H1 (cell line): Measurements from ENCODE around the gene FARS2. TPM values are rescaled to one million over a fixed set of nuclear protein-coding genes. Genes with fewer than 3 reads are reported as not detected.

Source experiments
- CTCF ChIA-PET: fragments of 300-600 bp; sonication (Branson Sonifier 250); formaldehyde crosslinking; loops from one replicate; lab custom pipeline; 2021; ENCODE audit not compliant: partially characterized antibody; lab: Charles Lee
- POLR2A ChIA-PET: fragments of 300-600 bp; sonication (Branson Sonifier 250); formaldehyde crosslinking; loops from one replicate; lab custom pipeline; 2021; ENCODE audit warnings: inconsistent platforms; ENCODE audit not compliant: partially characterized antibody; lab: Charles Lee
- DNase-seq, 2 experiments: peaks; one replicate each; pipeline versions ENCODE4 v3.0.0 to v3.0.0-alpha.2; 2010 to 2022; ENCODE audit warnings: low spot score in 2 of 2, low read depth in 1 of 2, mixed read lengths in 1 of 2
- FAIRE-seq: peaks from 2 replicates; lab custom pipeline; 2011; peaks lifted over from hg19 to GRCh38; lab: Jason Lieb, UNC
- H2AFZ ChIP-seq: 2 replicates; pipeline ENCODE4 v1.8.1; 2012; ENCODE audit warnings: low read length, inconsistent platforms
- H2AK5ac ChIP-seq: 2 replicates; pipeline ENCODE4 v1.6.1; 2013; ENCODE audit warnings: low read depth, low read length
- H2BK120ac ChIP-seq: replicated peaks from 2 replicates; pipeline ENCODE3; 2013; ENCODE audit warnings: low read depth, low read length, inconsistent platforms
- H2BK12ac ChIP-seq: 2 replicates; pipeline ENCODE4 v1.6.1; 2013; ENCODE audit warnings: low read depth, low read length
- H2BK15ac ChIP-seq: 2 replicates; pipeline ENCODE4 v1.6.1; 2013; ENCODE audit warnings: low read length
- H2BK20ac ChIP-seq: 2 replicates; pipeline ENCODE4 v1.6.1; 2013; ENCODE audit warnings: low read length
- H2BK5ac ChIP-seq: 2 replicates; pipeline ENCODE4 v1.6.1; 2013; ENCODE audit warnings: low read depth, low read length
- H3K14ac ChIP-seq: 2 replicates; pipeline ENCODE4 v1.6.1; 2013; ENCODE audit warnings: inconsistent platforms; ENCODE audit not compliant: insufficient read length
- H3K18ac ChIP-seq: 2 replicates; pipeline ENCODE4 v1.6.1; 2013; ENCODE audit warnings: low read length; ENCODE audit errors: extremely low read depth
- H3K23ac ChIP-seq: 2 replicates; pipeline ENCODE4 v1.6.1; 2013; ENCODE audit warnings: inconsistent platforms; ENCODE audit not compliant: insufficient read length
- H3K23me2 ChIP-seq: 2 replicates; pipeline ENCODE4 v1.6.1; 2013; ENCODE audit warnings: low read depth, low read length
- H3K27ac ChIP-seq: 2 replicates; pipeline ENCODE4 v1.6.1; 2011; ENCODE audit warnings: low read depth, low read length, inconsistent platforms
- H3K27me3 ChIP-seq, 4 experiments: replicated peaks in 1 of 4; 1 replicate in 1 of 4; 2 replicates in 3 of 4; pipeline versions ENCODE4 v1.6.1 to v1.8.1; 2011 to 2013; ENCODE audit warnings: low read length in 3 of 4, mild to moderate bottlenecking in 3 of 4, inconsistent platforms in 2 of 4, mixed read lengths in 2 of 4, moderate library complexity in 1 of 4; ENCODE audit not compliant: control insufficient read depth in 3 of 4, insufficient read depth in 3 of 4; ENCODE audit errors: extremely low read depth in 1 of 4
- H3K36me3 ChIP-seq, 4 experiments: 2 replicates each; pipeline versions ENCODE4 v1.6.1 to v1.8.1; 2011 to 2013; ENCODE audit warnings: mild to moderate bottlenecking in 4 of 4, low read length in 3 of 4, moderate library complexity in 2 of 4, control low read depth in 1 of 4, inconsistent platforms in 1 of 4; ENCODE audit not compliant: insufficient read depth in 4 of 4, control insufficient read depth in 2 of 4
- H3K4ac ChIP-seq: replicated peaks from 2 replicates; pipeline ENCODE3; 2013; ENCODE audit warnings: low read length, low read depth, mixed read lengths, inconsistent platforms; ENCODE audit not compliant: insufficient read length
- H3K4me1 ChIP-seq, 4 experiments: replicated peaks in 1 of 4; 1 replicate in 1 of 4; 2 replicates in 3 of 4; pipeline versions ENCODE4 v1.6.1 to v1.8.1; 2011 to 2013; ENCODE audit warnings: low read length in 3 of 4, inconsistent platforms in 2 of 4, mixed read lengths in 1 of 4; ENCODE audit not compliant: insufficient read depth in 4 of 4, control insufficient read depth in 3 of 4
- H3K4me2 ChIP-seq, 2 experiments: 2 replicates each; pipeline versions ENCODE4 v1.6.1 to v1.8.1; 2011 to 2013; ENCODE audit warnings: low read depth in 2 of 2, low read length in 2 of 2, control low read depth in 1 of 2, inconsistent platforms in 1 of 2, mild to moderate bottlenecking in 1 of 2; ENCODE audit not compliant: insufficient read depth in 1 of 2
- H3K4me3 ChIP-seq, 4 experiments: fragments of 200-600, 300-600 bp in 1 of 4; sonication (generic), shearing (Covaris generic), sonication (Bioruptor Twin) in 1 of 4; 2 replicates each; pipeline versions ENCODE4 v1.5.1 to v1.8.1; 2011 to 2016; ENCODE audit warnings: low read length in 4 of 4, low read depth in 3 of 4, control low read depth in 2 of 4, inconsistent platforms in 2 of 4, mild to moderate bottlenecking in 2 of 4, mixed read lengths in 1 of 4, moderate library complexity in 1 of 4; ENCODE audit not compliant: insufficient read depth in 2 of 4; ENCODE audit errors: extremely low read depth in 1 of 4
- H3K56ac ChIP-seq: replicated peaks from 2 replicates; pipeline ENCODE3; 2013; ENCODE audit warnings: low read depth, mild to moderate bottlenecking, mixed read lengths, low read length, inconsistent platforms; ENCODE audit not compliant: insufficient read length
- H3K79me1 ChIP-seq: 2 replicates; pipeline ENCODE4 v1.6.1; 2013; ENCODE audit warnings: low read depth, low read length, control low read depth
- H3K79me2 ChIP-seq, 2 experiments: 2 replicates each; pipeline versions ENCODE4 v1.6.1 to v1.8.1; 2012 to 2013; ENCODE audit warnings: low read length in 2 of 2, mild to moderate bottlenecking in 2 of 2, inconsistent platforms in 1 of 2; ENCODE audit not compliant: insufficient read depth in 2 of 2, control insufficient read depth in 1 of 2
- H3K9ac ChIP-seq, 4 experiments: replicated peaks in 1 of 4; 1 replicate in 1 of 4; 2 replicates in 3 of 4; pipeline versions ENCODE4 v1.6.1 to v1.8.1; 2011 to 2013; ENCODE audit warnings: low read depth in 3 of 4, low read length in 3 of 4, control low read depth in 2 of 4, mild to moderate bottlenecking in 2 of 4, moderate library complexity in 2 of 4, inconsistent platforms in 1 of 4; ENCODE audit errors: extremely low read depth in 1 of 4
- H3K9me3 ChIP-seq, 2 experiments: 2 replicates each; pipeline versions ENCODE4 v1.6.1 to v1.8.1; 2012 to 2013; ENCODE audit warnings: mild to moderate bottlenecking in 2 of 2, moderate library complexity in 2 of 2, control low read depth in 1 of 2, inconsistent platforms in 1 of 2, low read depth in 1 of 2, low read length in 1 of 2, mixed read lengths in 1 of 2; ENCODE audit not compliant: insufficient read depth in 2 of 2
- H4K20me1 ChIP-seq, 2 experiments: replicated peaks in 1 of 2; 2 replicates each; pipeline versions ENCODE3 to v1.8.1; 2011 to 2013; ENCODE audit warnings: inconsistent platforms in 2 of 2, low read length in 2 of 2, mild to moderate bottlenecking in 1 of 2; ENCODE audit not compliant: insufficient read depth in 2 of 2, control insufficient read depth in 1 of 2
- H4K5ac ChIP-seq: 2 replicates; pipeline ENCODE4 v1.6.1; 2013; ENCODE audit warnings: low read length, low read depth, mixed read lengths, inconsistent platforms; ENCODE audit not compliant: insufficient read length
- H4K8ac ChIP-seq: 2 replicates; pipeline ENCODE4 v1.8.0; 2013; ENCODE audit warnings: mild to moderate bottlenecking, moderate library complexity, low read length, inconsistent platforms; ENCODE audit not compliant: insufficient read depth; ENCODE audit errors: extremely low read depth
- H4K91ac ChIP-seq: replicated peaks from 2 replicates; pipeline ENCODE3; 2013; ENCODE audit warnings: low read length, mixed read lengths, inconsistent platforms; ENCODE audit not compliant: insufficient read length
- ASH2L ChIP-seq: fragments of 200-600, 300-600 bp; sonication (generic); IDR thresholded peaks from one replicate; pipeline ENCODE4 v1.7.1; 2017; ENCODE audit warnings: low read length
- BACH1 ChIP-seq: IDR thresholded peaks from 2 replicates; pipeline ENCODE4 v1.6.1; 2012; ENCODE audit warnings: low read length, improper control_type of control experiment
- CREB1 ChIP-seq: IDR thresholded peaks from 2 replicates; pipeline ENCODE4 v1.6.1; 2012; ENCODE audit warnings: inconsistent platforms
- GABPA ChIP-seq: IDR thresholded peaks from 2 replicates; pipeline ENCODE4 v1.6.1; 2011; ENCODE audit warnings: mild to moderate bottlenecking, low read length, moderate library complexity, borderline replicate concordance; ENCODE audit not compliant: insufficient read depth
- JUN ChIP-seq: IDR thresholded peaks from 2 replicates; pipeline ENCODE4 v1.6.1; 2011; ENCODE audit warnings: low read depth, mild to moderate bottlenecking, improper control_type of control experiment, low read length
- JUND ChIP-seq: IDR thresholded peaks from 2 replicates; pipeline ENCODE4 v1.6.1; 2011; ENCODE audit warnings: mild to moderate bottlenecking, improper control_type of control experiment, low read length
- MAFK ChIP-seq: IDR thresholded peaks from 2 replicates; pipeline ENCODE4 v1.6.1; 2012; ENCODE audit warnings: low read depth, mild to moderate bottlenecking, improper control_type of control experiment, low read length
- POLR2A ChIP-seq, 2 experiments: IDR thresholded peaks; 1 replicate in 1 of 2; 2 replicates in 1 of 2; pipeline ENCODE4 v1.6.1; 2011; ENCODE audit warnings: low read depth in 2 of 2, low read length in 2 of 2, mild to moderate bottlenecking in 2 of 2; ENCODE audit errors: control extremely low read depth in 1 of 2
- RXRA ChIP-seq: IDR thresholded peaks from 2 replicates; pipeline ENCODE4 v1.6.1; 2011; ENCODE audit warnings: low read depth, mild to moderate bottlenecking, low read length, moderate library complexity; ENCODE audit not compliant: insufficient read depth
- SP1 ChIP-seq: IDR thresholded peaks from 2 replicates; pipeline ENCODE4 v1.6.1; 2011; ENCODE audit warnings: low read depth, low read length
- TCF12 ChIP-seq: IDR thresholded peaks from 2 replicates; pipeline ENCODE4 v1.6.1; 2011; ENCODE audit warnings: low read depth, mild to moderate bottlenecking, low read length
- TEAD4 ChIP-seq: IDR thresholded peaks from 2 replicates; pipeline ENCODE4 v1.6.1; 2012; ENCODE audit warnings: low read depth, low read length, inconsistent platforms, mixed read lengths
- WGBS, 2 experiments: shearing (Covaris generic) in 1 of 2; methylation state at CpG; one replicate each; pipeline versions ENCODE4 v1.1.6 to v1.1.7; 2013 to 2015; ENCODE audit warnings: low lambda C conversion rate in 2 of 2, mixed read lengths in 2 of 2, inconsistent platforms in 1 of 2, low coverage in 1 of 2, missing lambda C conversion rate in 1 of 2; ENCODE audit not compliant: insufficient replicate concordance in 2 of 2, insufficient coverage in 1 of 2, insufficient read length in 1 of 2; ENCODE audit errors: extremely low coverage in 1 of 2, missing lambda C conversion rate in 1 of 2; 5-methylcytosine and 5-hydroxymethylcytosine counted together
- polyA plus RNA-seq, 7 experiments: library from polyadenylated mRNA; depleted of rRNA in 3 of 7; stranded (reverse) in 5 of 7; unstranded in 2 of 7; fragments of >200 nt in 5 of 7; fragments of 200-250 nt in 2 of 7; gene quantifications; 1 replicate in 5 of 7; 2 replicates in 1 of 7; 4 replicates in 1 of 7; pipeline versions ENCODE4 v1.2.1 to v1.2.3, GENCODE V29; 2011 to 2013; ENCODE audit warnings: missing spikeins in 2 of 7, mixed read lengths in 2 of 7
- total RNA-seq: library from RNA; stranded (reverse); fragmentation: NEBNext Ultra II Directional; extraction: Animal tissue kit (Norgen Biotek cat#: 25700); gene quantifications from 2 replicates; pipeline ENCODE4 v1.2.1, GENCODE V29; 2021

FARS2 gene
- total and polyA plus RNA-seq, 2 of the 8 experiments (the other 6 are each of a cell fraction or from before 2014, with no cell fraction given) = 11.7 to 14.4 TPM

DNA sequence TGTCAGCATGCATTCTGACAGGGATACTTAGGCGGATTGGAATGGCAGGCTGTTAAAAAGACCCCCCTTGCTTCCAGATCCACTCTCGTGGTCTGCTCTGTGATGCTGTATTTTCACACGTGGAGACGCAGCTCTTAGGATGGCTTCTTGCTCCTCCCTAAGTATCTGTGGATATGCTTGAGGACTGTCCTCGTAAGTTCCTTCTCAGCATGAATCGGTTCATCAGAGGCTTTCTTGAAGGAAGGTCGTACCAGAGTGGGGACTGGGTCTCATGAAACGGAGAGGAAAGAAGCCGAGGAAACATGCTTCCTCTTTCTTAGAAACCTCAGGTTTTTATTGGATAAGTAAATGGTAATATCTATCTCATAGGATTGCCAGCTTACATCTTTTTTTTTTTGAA lies 220.4 kb downstream of the FARS2 start:
- Histone ChIP-seq H4K8ac (no peak overlapping the region), H3K79me1 (no peaks in the 10 kb centered on the region), H3K56ac (no peak overlapping the region), H3K36me3 (no peaks in the 10 kb centered on the region), H2BK20ac (no peak overlapping the region), H3K14ac (no peak overlapping the region), H3K23me2 (no peaks in the 10 kb centered on the region), H2BK5ac (no peak overlapping the region), H3K4ac (no peak overlapping the region), H2BK12ac (no peak overlapping the region), H3K4me1 (peaks cover 0 to 3% (median 0%) of the 10 kb centered on the region in 4 experiments; a peak in 1 of 7 replicates), H2BK120ac (no peak overlapping the region), H3K9ac (no peak overlapping the region), H2BK15ac (no peak overlapping the region), H2AFZ (no peak overlapping the region), H4K20me1 (no peaks in the 10 kb centered on the region), H3K18ac (no peak overlapping the region), H3K4me3 (no peak overlapping the region), H4K91ac (no peak overlapping the region), H3K79me2 (no peaks in the 10 kb centered on the region), H3K4me2 (no peak overlapping the region), H4K5ac (no peak overlapping the region), H3K27ac (no peak overlapping the region), H3K23ac (no peak overlapping the region), H3K9me3 (no peaks in the 10 kb centered on the region), H2AK5ac (no peak overlapping the region), H3K27me3 (no peaks in the 10 kb centered on the region; a peak in 1 of 7 replicates)
- no peak for TF ChIP-seq TCF12
- TF ChIP-seq SP1 = no peak
- TF ChIP-seq POLR2A (IDR thresholded peaks at IDR 0.05; ENCODE audit: control extremely low read depth in 1 of 2, low read depth in 2 of 2, low read length in 2 of 2) = no peak
- no peak for TF ChIP-seq GABPA
- TF ChIP-seq BACH1 = no peak
- TF ChIP-seq TEAD4 = no peak
- TF ChIP-seq RXRA = no peak
- no peak for TF ChIP-seq ASH2L
- no peak for TF ChIP-seq JUN
- no peak for TF ChIP-seq CREB1
- TF ChIP-seq JUND = no peak
- TF ChIP-seq MAFK = no peak
- POLR2A ChIA-PET = no interaction called here
- DNase-seq = no peak
- no peak for FAIRE-seq
- 88% methylated on average over 9 of the region's 9 CpGs; no CpG with 5 or more reads in 1 of the 2 experiments for WGBS, 2 experiments
- CTCF ChIA-PET = interaction anchor here (1.7 to 3.1 kb wide), 2 partner anchors 11 to 12 kb away, joined by 5 to 22 read pairs; no protein-coding TSS in a partner anchor
